Dermis blood vessel endothelial cell (primary cell): ENCODE data around the gene RWDD3. TPM values are rescaled to one million over a fixed set of nuclear protein-coding genes. Genes with fewer than 3 reads are reported as not detected.

Experiments used
- DNase-seq: peaks from one replicate; pipeline ENCODE4 v3.0.0; 2010
- total RNA-seq: library from RNA; depleted of rRNA; stranded (reverse); fragments of >200 nt; gene quantifications from 2 replicates; pipeline ENCODE4 v1.2.3, GENCODE V29; 2014

Gene RWDD3
- total RNA-seq, 1 donor from 2014 or later = 18.0 TPM

DNA sequence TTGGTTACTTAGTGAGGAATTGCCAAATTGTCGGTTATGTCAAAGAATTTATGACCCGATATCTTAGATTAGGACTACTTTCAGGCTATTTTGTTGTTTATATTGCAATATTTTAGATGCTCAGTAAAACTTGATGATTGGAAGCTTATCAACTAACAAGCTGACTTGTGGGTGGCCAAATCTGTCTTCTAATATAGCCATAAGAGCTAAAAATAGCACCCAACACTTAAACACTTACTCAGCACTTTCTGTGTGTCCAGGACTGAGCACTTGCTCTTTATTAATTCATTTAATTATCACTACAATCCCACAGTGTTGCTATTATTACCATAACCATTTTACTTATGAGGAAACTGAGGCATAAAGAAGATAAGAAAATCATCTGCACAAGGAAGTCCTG, 50.4 kb downstream of the RWDD3 start:
- DNase-seq = no peak

DNA sequence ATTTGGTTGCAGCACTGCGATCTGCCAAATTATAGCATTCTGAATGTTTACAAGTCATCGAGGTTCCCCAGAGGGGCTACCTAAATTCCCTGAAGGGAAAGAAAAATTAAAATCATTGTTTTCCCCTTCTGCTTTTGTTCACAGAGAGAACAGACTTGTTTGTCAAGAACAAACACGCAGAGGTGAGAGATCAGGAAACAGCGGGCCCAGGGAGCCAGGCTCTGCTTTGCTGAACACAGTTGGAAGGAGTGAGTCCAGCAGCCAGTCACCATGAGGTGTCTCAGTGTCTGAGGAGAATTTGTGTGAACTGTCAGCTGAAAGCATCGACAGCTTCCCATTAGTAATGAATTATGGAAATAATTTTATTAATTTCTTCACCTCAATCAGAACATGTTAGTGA, 52.5 kb downstream of the RWDD3 start:
- DNase-seq = peak; percentile 1

DNA sequence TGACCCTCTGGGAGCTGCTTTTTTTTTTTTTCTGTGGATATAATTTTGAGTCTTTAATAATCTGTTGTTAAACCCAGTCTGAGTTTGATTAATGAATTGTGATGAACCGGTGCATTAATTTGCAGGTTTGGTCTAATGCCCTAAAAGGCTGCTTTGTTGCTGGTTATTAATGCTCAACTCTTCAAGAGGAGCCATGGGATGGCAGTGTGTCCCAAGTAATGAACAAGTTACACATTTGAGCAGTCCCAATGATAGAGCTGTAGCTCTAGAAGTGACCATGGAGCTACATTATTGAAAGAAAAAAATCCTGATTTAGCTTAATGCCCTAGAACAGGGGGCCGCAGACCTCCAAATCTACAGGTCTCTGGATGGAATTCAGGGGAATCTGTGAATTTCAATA, 53.1 kb downstream of the RWDD3 start:
- DNase-seq = peak; percentile 2

DNA sequence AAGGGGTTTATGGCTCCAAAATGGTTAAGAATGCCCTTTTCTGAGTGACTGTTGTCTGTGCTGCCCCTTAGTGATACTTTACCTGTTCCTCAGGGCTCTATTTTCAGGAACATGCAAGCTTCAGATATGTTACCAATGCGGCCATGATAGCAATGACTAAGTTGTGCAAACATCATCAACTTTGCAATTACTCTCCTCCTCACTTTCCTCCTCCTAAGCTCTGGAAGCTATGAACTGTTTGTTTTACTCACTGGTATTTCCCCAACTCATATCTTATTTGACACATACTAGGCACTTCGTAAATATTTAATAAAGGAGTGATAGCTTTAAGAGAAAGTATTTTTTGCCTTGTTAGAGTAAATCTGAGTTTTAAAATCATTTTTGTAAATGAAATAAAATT, 53.8 kb downstream of the RWDD3 start:
- DNase-seq = no peak

Other genes starting within 250 kb of the RWDD3 start
- gene ALG14, start 161.3 kb upstream of the RWDD3 start, total RNA-seq = 1.0 and 2.2 TPM in 2 replicates
- 0.09 and 0.34 TPM in 2 replicates for gene TLCD4, start 116.9 kb upstream of the RWDD3 start, total RNA-seq